Stimulated activated CD8-positive, alpha-beta memory T cell treated with anti-CD3 and anti-CD28 coated beads, Interleukin-12 subunit alpha, Interleukin-12 subunit beta, amount 100 ng/mL, for 4 hours (primary cell): ENCODE results near the gene PHPT1.

ENCODE experiments used
- DNase-seq: peaks from one replicate; pipeline ENCODE4 v3.0.0-alpha.2; 2020; ENCODE audit warnings: low read depth

Gene PHPT1

GRCh38 chr9:136848393-136849037 is 694 bp upstream of the PHPT1 start:
- DNase-seq = no peak

- DNase-seq = no peak
Observed at GRCh38 chr9:136849960-136850865, 1.0 kb downstream of the PHPT1 start.

GRCh38 chr9:136850866-136851775 is 1.9 kb downstream of the PHPT1 start:
- no peak for DNase-seq

- DNase-seq = no peak
Observed at GRCh38 chr9:136851941-136852663, 2.9 kb downstream of the PHPT1 start, which contains the start of gene MAMDC4. Gene MAMDC4, plus strand, starts transcription at chr9:136852346. Its CDS starts 71 bp downstream, at chr9:136852417.

GRCh38 chr9:136852664-136853595 is 3.7 kb downstream of the PHPT1 start:
- DNase-seq = no peak

GRCh38 chr9:136853596-136854112 is 4.4 kb downstream of the PHPT1 start:
- DNase-seq = no peak

GRCh38 chr9:136854113-136854841 is 5.1 kb downstream of the PHPT1 start:
- DNase-seq = no peak

GRCh38 chr9:136854842-136855460 is 5.7 kb downstream of the PHPT1 start:
- DNase-seq = no peak

GRCh38 chr9:136855461-136856078 is 6.4 kb downstream of the PHPT1 start:
- no peak for DNase-seq

GRCh38 chr9:136856079-136856476 is 6.9 kb downstream of the PHPT1 start:
- DNase-seq = no peak

- no peak for DNase-seq
Observed at GRCh38 chr9:136856541-136857141, 7.4 kb downstream of the PHPT1 start.

- no peak for DNase-seq
Observed at GRCh38 chr9:136857166-136857565, 8.0 kb downstream of the PHPT1 start.

- DNase-seq = no peak
Observed at GRCh38 chr9:136857581-136858412, 8.6 kb downstream of the PHPT1 start.

- DNase-seq = no peak
Observed at GRCh38 chr9:136858452-136858843, 9.2 kb downstream of the PHPT1 start.

- DNase-seq = no peak
Observed at GRCh38 chr9:136858844-136859757, 9.9 kb downstream of the PHPT1 start.

GRCh38 chr9:136860529-136860928 is 11.3 kb downstream of the PHPT1 start:
- DNase-seq = no peak
